ENCODE results near the gene NLGN1. TPM values are rescaled to one million over a fixed set of nuclear protein-coding genes. Genes with fewer than 3 reads are reported as not detected.
A peak's percentile ranks its signal among the peaks of the same experiment; 100 is the strongest.

Gene NLGN1
- total RNA-seq, 1 donor from 2014 or later = 34.8 TPM

GRCh38 chr3:173921732-173922131, 524.2 kb downstream of the NLGN1 start:
- H3K79me2 ChIP-seq (ENCODE audit: low read depth) = no peaks in the 10 kb centered on the region
- Mint-ChIP-seq H3K9me3 (no peaks in the 10 kb centered on the region), H3K4me1 (peaks cover 21% of the 10 kb centered on the region), H3K36me3 (no peaks in the 10 kb centered on the region), H3K4me3 (no peak overlapping the region), H3K27me3 (ENCODE audit: insufficient read depth, low read depth) (no peaks in the 10 kb centered on the region), H3K27ac (no peak overlapping the region)
- no peaks in the 10 kb centered on the region for H3K9me3 ChIP-seq (ENCODE audit: low read depth)
- H3K4me2 ChIP-seq = peak overlapping the region; percentile 5
- no peaks in the 10 kb centered on the region for H4K20me1 ChIP-seq (ENCODE audit: low read depth)
- no peaks in the 10 kb centered on the region for H3K36me3 ChIP-seq
- peaks cover 21% of the 10 kb centered on the region for H3K4me1 ChIP-seq
- no peak overlapping the region for H3K9ac ChIP-seq
- no peak overlapping the region for H2AFZ ChIP-seq (replicated peaks)
- no peak overlapping the region for H3K4me3 ChIP-seq
- no peak overlapping the region for H3K27ac ChIP-seq
- DNase-seq (ENCODE audit: low spot score) = no peak
- TF ChIP-seq EZH2 (IDR thresholded peaks at IDR 0.05) = no peak
- H3F3A ChIP-seq (ENCODE audit: low read depth) = peaks cover 5% of the 10 kb centered on the region
- no peaks in the 10 kb centered on the region for H3K27me3 ChIP-seq

GRCh38 chr3:173923204-173923603, 525.7 kb downstream of the NLGN1 start:
- Histone ChIP-seq H3K27ac (peak overlapping the region; percentile 27), H3K79me2 (ENCODE audit: low read depth) (no peaks in the 10 kb centered on the region), H3K4me2 (no peak overlapping the region), H3K4me1 (peaks cover 17% of the 10 kb centered on the region), H3F3A (ENCODE audit: low read depth) (peaks cover 5% of the 10 kb centered on the region), H3K9ac (no peak overlapping the region), H2AFZ (replicated peaks) (no peak overlapping the region), H3K4me3 (no peak overlapping the region), H3K27me3 (no peaks in the 10 kb centered on the region), H3K9me3 (ENCODE audit: low read depth) (no peaks in the 10 kb centered on the region), H4K20me1 (ENCODE audit: low read depth) (no peaks in the 10 kb centered on the region), H3K36me3 (no peaks in the 10 kb centered on the region)
- H3K27me3 Mint-ChIP-seq (ENCODE audit: insufficient read depth, low read depth) = no peaks in the 10 kb centered on the region
- no peak for DNase-seq (ENCODE audit: low spot score)
- no peak overlapping the region for H3K27ac Mint-ChIP-seq
- no peaks in the 10 kb centered on the region for H3K9me3 Mint-ChIP-seq
- H3K4me3 Mint-ChIP-seq = no peak overlapping the region
- H3K4me1 Mint-ChIP-seq = peaks cover 21% of the 10 kb centered on the region
- TF ChIP-seq EZH2 (IDR thresholded peaks at IDR 0.05) (no peak), CTCF (IDR thresholded peaks at IDR 0.05) (no peak), EZH2phosphoT487 (IDR thresholded peaks at IDR 0.05) (no peak)
- H3K36me3 Mint-ChIP-seq = no peaks in the 10 kb centered on the region

- no peak overlapping the region for H3K27ac Mint-ChIP-seq
- H3K36me3 ChIP-seq = no peaks in the 10 kb centered on the region
- H3K9ac ChIP-seq = no peak overlapping the region
- no peak overlapping the region for H2AFZ ChIP-seq (replicated peaks)
- H3K9me3 Mint-ChIP-seq = no peaks in the 10 kb centered on the region
- H3K4me1 Mint-ChIP-seq = peaks cover 39% of the 10 kb centered on the region
- H3K27me3 Mint-ChIP-seq (ENCODE audit: insufficient read depth, low read depth) = no peaks in the 10 kb centered on the region
- no peaks in the 10 kb centered on the region for H3K27me3 ChIP-seq
- H3K4me3 Mint-ChIP-seq = no peak overlapping the region
- no peak overlapping the region for H3K27ac ChIP-seq
- H3K4me2 ChIP-seq = no peak overlapping the region
- TF ChIP-seq EZH2phosphoT487 (IDR thresholded peaks at IDR 0.05) = no peak
- no peak for TF ChIP-seq EZH2 (IDR thresholded peaks at IDR 0.05)
- no peak for TF ChIP-seq CTCF (IDR thresholded peaks at IDR 0.05)
- no peaks in the 10 kb centered on the region for H4K20me1 ChIP-seq (ENCODE audit: low read depth)
- no peaks in the 10 kb centered on the region for H3K36me3 Mint-ChIP-seq
- DNase-seq (ENCODE audit: low spot score) = no peak
- no peak overlapping the region for H3K4me3 ChIP-seq
- H3K4me1 ChIP-seq = peaks cover 22% of the 10 kb centered on the region
- no peaks in the 10 kb centered on the region for H3K79me2 ChIP-seq (ENCODE audit: low read depth)
- no peaks in the 10 kb centered on the region for H3F3A ChIP-seq (ENCODE audit: low read depth)
- no peaks in the 10 kb centered on the region for H3K9me3 ChIP-seq (ENCODE audit: low read depth)
Measured at GRCh38 chr3:173930251-173930650, 532.7 kb downstream of the NLGN1 start.

GRCh38 chr3:173932624-173933023, 535.1 kb downstream of the NLGN1 start:
- no peaks in the 10 kb centered on the region for H3K27me3 ChIP-seq
- Mint-ChIP-seq H3K9me3 (no peaks in the 10 kb centered on the region), H3K27me3 (ENCODE audit: insufficient read depth, low read depth) (no peaks in the 10 kb centered on the region), H3K4me3 (no peak overlapping the region), H3K27ac (no peak overlapping the region), H3K36me3 (no peaks in the 10 kb centered on the region), H3K4me1 (peaks cover 37% of the 10 kb centered on the region)
- no peak overlapping the region for H3K9ac ChIP-seq
- no peak for DNase-seq (ENCODE audit: low spot score)
- H3K36me3 ChIP-seq = no peaks in the 10 kb centered on the region
- no peaks in the 10 kb centered on the region for H3K79me2 ChIP-seq (ENCODE audit: low read depth)
- H2AFZ ChIP-seq (replicated peaks) = no peak overlapping the region
- H3K4me3 ChIP-seq = no peak overlapping the region
- peaks cover 22% of the 10 kb centered on the region for H3K4me1 ChIP-seq
- no peaks in the 10 kb centered on the region for H4K20me1 ChIP-seq (ENCODE audit: low read depth)
- no peaks in the 10 kb centered on the region for H3K9me3 ChIP-seq (ENCODE audit: low read depth)
- peak overlapping the region; percentile 34 for H3K4me2 ChIP-seq
- no peak overlapping the region for H3K27ac ChIP-seq
- TF ChIP-seq EZH2 (IDR thresholded peaks at IDR 0.05) (no peak), CTCF (IDR thresholded peaks at IDR 0.05) (no peak), EZH2phosphoT487 (IDR thresholded peaks at IDR 0.05) (no peak)
- H3F3A ChIP-seq (ENCODE audit: low read depth) = no peaks in the 10 kb centered on the region
